HT-29 (cell line): ENCODE data around the gene WNT8A. TPM values are rescaled to one million over a fixed set of nuclear protein-coding genes. Genes with fewer than 3 reads are reported as not detected.

Source experiments
- DNase-seq: peaks from one replicate; pipeline ENCODE4 v3.0.0-alpha.2; 2015; ENCODE audit warnings: low spot score
- small RNA-seq: library from RNA; depleted of rRNA; stranded (forward); fragments of <200 nt; gene quantifications from one replicate; pipeline ENCODE3, GENCODE V24; 2014
- total RNA-seq: library from RNA; depleted of rRNA; stranded (reverse); fragments of >200 nt; shearing (Covaris generic); gene quantifications from 2 replicates; pipeline ENCODE4 v1.2.3, GENCODE V29; 2014; rRNA removed

The WNT8A gene
- total RNA-seq, 1 experiment from 2014 or later = not detected

DNA sequence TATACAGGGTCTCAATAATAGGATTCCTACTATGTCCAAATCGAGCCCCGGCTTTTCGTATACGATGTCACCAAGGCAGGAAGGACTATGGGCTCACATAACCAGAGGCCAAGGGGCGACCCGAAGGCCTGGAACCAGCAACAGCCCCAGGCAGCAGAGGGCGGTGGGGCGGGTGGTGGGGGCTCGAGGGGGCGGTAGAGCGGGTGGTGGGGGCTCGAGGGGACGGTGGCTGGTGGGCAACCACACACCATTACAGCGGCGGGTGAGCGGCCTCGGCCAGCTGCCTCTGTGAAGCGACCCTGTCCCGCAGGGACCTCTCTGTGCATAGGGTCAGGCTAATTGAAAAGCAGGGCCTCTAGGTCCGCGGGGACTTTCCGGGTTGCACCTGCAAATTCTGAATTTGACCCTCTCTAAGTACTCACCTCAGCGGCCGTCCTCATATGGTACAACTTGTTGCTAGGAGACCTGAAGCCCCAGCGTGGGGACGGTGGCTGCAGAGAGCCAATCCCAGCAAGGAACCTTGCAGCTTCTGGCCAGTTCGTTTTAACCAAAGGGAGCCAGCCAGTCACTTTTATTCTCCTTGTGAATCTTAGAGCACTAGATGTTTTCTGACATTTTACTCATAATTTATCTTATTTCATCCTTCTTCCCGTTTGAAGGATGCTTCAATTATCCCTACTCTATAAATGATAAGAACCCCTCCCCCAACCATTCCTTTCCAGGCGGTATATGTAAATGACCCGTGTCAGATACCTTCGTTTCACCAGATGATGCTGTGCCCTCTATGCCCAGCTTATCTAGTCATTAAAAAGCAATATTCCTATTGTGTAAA is 55.3 kb downstream of the WNT8A start, which contains the start of gene NME5:
TSS of gene NME5 (minus strand) at position 480 of the 832 bp plus-strand sequence. CDS start 648 bp downstream, outside the sequence.
- no peak for DNase-seq

DNA sequence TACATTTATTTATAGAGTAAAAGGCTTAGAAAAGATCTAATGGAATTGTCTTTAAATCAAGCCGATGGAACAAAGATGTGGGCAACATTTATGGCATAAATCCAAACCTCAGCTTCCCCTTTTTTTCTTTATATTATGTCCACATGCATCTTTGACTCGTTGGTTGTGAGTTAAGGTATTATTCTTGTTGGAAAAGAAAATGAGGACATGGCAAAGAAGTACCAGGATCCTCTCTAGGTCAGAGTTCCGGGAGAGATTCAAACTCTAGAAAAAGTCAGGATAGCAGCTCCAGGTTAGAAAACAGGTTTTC is 55.9 kb downstream of the WNT8A start:
- DNase-seq = no peak

DNA sequence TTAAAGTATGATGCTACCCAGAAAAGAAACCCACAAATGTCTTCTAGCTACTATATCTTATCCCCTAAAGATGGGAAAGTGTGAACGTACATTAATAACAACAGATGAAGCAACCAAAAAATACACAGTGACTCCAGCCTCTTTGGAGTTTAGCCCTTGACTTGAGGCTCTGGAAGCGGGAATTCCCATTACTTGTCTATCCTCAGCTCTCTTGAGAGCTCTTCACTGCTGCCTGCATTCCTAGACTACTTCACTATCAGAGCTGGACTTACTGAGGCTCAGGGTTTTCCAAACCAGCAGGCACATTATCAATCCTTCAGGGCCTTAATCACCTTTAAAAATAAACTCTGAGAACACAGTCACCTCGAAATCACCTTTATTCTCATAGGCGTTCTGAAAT is 56.4 kb downstream of the WNT8A start:
- DNase-seq = no peak

Small RNA genes lying within 50 kb of the gene (small RNA-seq; reads per million reads assigned to genes)
- gene RNU6-1148P = not detected
- not detected for gene RNU6-460P
- not detected for gene RNU6-888P

Other genes with a start within 250 kb of the WNT8A start
- gene MYOT, start 216.2 kb upstream of the WNT8A start, total RNA-seq = 0.10 TPM in 1 of 2 replicates, not detected in the other
- gene PKD2L2, start 194.6 kb upstream of the WNT8A start, total RNA-seq = not detected in 2 replicates
- gene FAM13B, start 51.0 kb upstream of the WNT8A start, total RNA-seq = 6.6 and 15.2 TPM in 2 replicates
- not detected in 2 replicates for gene NME5, start 55.4 kb downstream of the WNT8A start, total RNA-seq
- gene BRD8, start 94.6 kb downstream of the WNT8A start, total RNA-seq = 34.7 and 44.4 TPM in 2 replicates
- gene KIF20A, start 95.1 kb downstream of the WNT8A start, total RNA-seq = 32.7 and 36.8 TPM in 2 replicates
- 7.3 and 11.5 TPM in 2 replicates for gene CDC23, start 129.3 kb downstream of the WNT8A start, total RNA-seq
- not detected in 2 replicates for gene GFRA3, start 190.6 kb downstream of the WNT8A start, total RNA-seq
- gene CDC25C, start 247.8 kb downstream of the WNT8A start, total RNA-seq = 13.4 and 13.6 TPM in 2 replicates